Mesendoderm (in vitro differentiated cells): ENCODE measurements around the gene CEBPZOS.

ENCODE experiments used
- DNase-seq: peaks from one replicate; pipeline ENCODE4 v3.0.0; 2013
- H2AK5ac ChIP-seq: 2 replicates; pipeline ENCODE4 v1.6.1; 2013; ENCODE audit warnings: low read length, inconsistent platforms
- H2BK120ac ChIP-seq: 2 replicates; pipeline ENCODE4 v1.6.1; 2013; ENCODE audit warnings: low read depth, mild to moderate bottlenecking, low read length, moderate library complexity, mixed read lengths
- H2BK15ac ChIP-seq: replicated peaks from 2 replicates; pipeline ENCODE4 v1.6.1; 2013; ENCODE audit warnings: low read depth, mild to moderate bottlenecking, moderate library complexity
- H2BK5ac ChIP-seq: 2 replicates; pipeline ENCODE4 v1.6.1; 2013; ENCODE audit warnings: low read length, inconsistent platforms
- H3K18ac ChIP-seq: 2 replicates; pipeline ENCODE4 v1.6.1; 2013; ENCODE audit warnings: mild to moderate bottlenecking, low read length, mixed read lengths
- H3K23ac ChIP-seq: one replicate; pipeline ENCODE4 v1.6.1; 2013; ENCODE audit warnings: low read length
- H3K27ac ChIP-seq: 2 replicates; pipeline ENCODE4 v1.5.1; 2013; ENCODE audit warnings: low read depth, mild to moderate bottlenecking, inconsistent platforms, low read length, moderate library complexity
- H3K27me3 ChIP-seq: 2 replicates; pipeline ENCODE4 v1.6.1; 2013; ENCODE audit warnings: low read length, control low read depth, mild to moderate bottlenecking, inconsistent platforms; ENCODE audit not compliant: insufficient read depth, poor library complexity
- H3K36me3 ChIP-seq: 2 replicates; pipeline ENCODE4 v1.6.1; 2013; ENCODE audit warnings: low read length, inconsistent platforms; ENCODE audit not compliant: control insufficient read depth, insufficient read depth
- H3K4ac ChIP-seq: one replicate; pipeline ENCODE4 v1.6.1; 2013; ENCODE audit warnings: low read depth, mild to moderate bottlenecking, low read length, moderate library complexity
- H3K4me1 ChIP-seq: 2 replicates; pipeline ENCODE4 v1.6.1; 2013; ENCODE audit warnings: low read depth, low read length, inconsistent platforms; ENCODE audit not compliant: control insufficient read depth
- H3K4me2 ChIP-seq: 2 replicates; pipeline ENCODE4 v1.6.1; 2013; ENCODE audit warnings: low read length
- H3K4me3 ChIP-seq: 2 replicates; pipeline ENCODE4 v1.5.1; 2013; ENCODE audit warnings: mild to moderate bottlenecking, low read length
- H3K56ac ChIP-seq: one replicate; pipeline ENCODE4 v1.6.1; 2013; ENCODE audit warnings: low read length
- H3K79me1 ChIP-seq: 2 replicates; pipeline ENCODE4 v1.6.1; 2013; ENCODE audit warnings: low read length, inconsistent platforms
- H3K79me2 ChIP-seq: 2 replicates; pipeline ENCODE4 v1.6.1; 2013; ENCODE audit warnings: mild to moderate bottlenecking, low read length; ENCODE audit not compliant: control insufficient read depth, insufficient read depth
- H3K9ac ChIP-seq: 2 replicates; pipeline ENCODE4 v1.6.1; 2013; ENCODE audit warnings: low read length, inconsistent platforms
- H4K5ac ChIP-seq: one replicate; pipeline ENCODE4 v1.6.1; 2013; ENCODE audit warnings: low read length
- H4K8ac ChIP-seq: one replicate; pipeline ENCODE4 v1.6.1; 2013; ENCODE audit warnings: low read depth, mild to moderate bottlenecking, control low read depth, low read length, moderate library complexity
- WGBS: extraction: QIAGEN DNeasy Blood & Tissue Kit; methylation state at CpG from one replicate; pipeline ENCODE4 v1.1.7; 2013; ENCODE audit warnings: low lambda C conversion rate, missing lambda C conversion rate; ENCODE audit not compliant: insufficient coverage; ENCODE audit errors: extremely low coverage; 5-methylcytosine and 5-hydroxymethylcytosine counted together

CEBPZOS gene

GRCh38 chr2:37171624-37171950 is 24.7 kb upstream of the CEBPZOS start:
- Histone ChIP-seq H3K36me3 (no peaks in the 10 kb centered on the region), H3K27me3 (no peaks in the 10 kb centered on the region), H3K79me1 (no peaks in the 10 kb centered on the region), H2BK15ac (no peak overlapping the region), H2BK120ac (no peak overlapping the region), H3K4ac (no peak overlapping the region), H2BK5ac (no peak overlapping the region), H3K9ac (no peak overlapping the region), H3K18ac (no peak overlapping the region), H4K5ac (no peak overlapping the region), H3K56ac (no peak overlapping the region), H3K4me3 (no peak overlapping the region), H4K8ac (no peak overlapping the region), H3K23ac (no peak overlapping the region), H3K4me1 (no peaks in the 10 kb centered on the region), H3K79me2 (no peaks in the 10 kb centered on the region), H3K27ac (no peak overlapping the region), H2AK5ac (no peak overlapping the region), H3K4me2 (no peak overlapping the region)
- no peak for DNase-seq

DNA sequence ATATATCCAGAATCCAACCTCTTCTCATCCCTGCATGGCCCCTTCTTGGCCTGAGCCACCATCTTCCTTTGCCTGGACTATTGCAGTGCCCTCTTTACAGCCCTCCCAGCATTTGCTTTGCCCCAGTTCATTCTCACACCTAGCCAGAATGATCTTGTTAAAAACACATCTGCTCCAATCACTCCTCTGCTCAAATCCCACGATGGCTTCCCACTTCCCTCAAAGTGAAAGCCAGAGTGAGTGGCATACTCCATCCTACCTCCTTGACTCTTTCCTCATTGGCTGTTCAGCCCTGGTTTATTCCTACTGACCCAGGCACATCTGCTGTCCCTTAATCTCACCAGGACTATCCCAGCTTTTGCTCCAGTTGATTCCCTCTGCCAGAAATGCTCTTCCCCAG is 22.6 kb upstream of the CEBPZOS start:
- no peaks in the 10 kb centered on the region for H3K79me2 ChIP-seq
- H3K18ac ChIP-seq, result no peak overlapping the region
- no CpG with 5 or more reads among the region's 1 CpG for WGBS
- H2BK120ac ChIP-seq, result no peak overlapping the region
- H4K5ac ChIP-seq, result no peak overlapping the region
- H3K4ac ChIP-seq, result no peak overlapping the region
- H4K8ac ChIP-seq, result no peak overlapping the region
- no peak overlapping the region for H3K56ac ChIP-seq
- no peak overlapping the region for H2BK5ac ChIP-seq
- H3K79me1 ChIP-seq, result no peaks in the 10 kb centered on the region
- H3K4me2 ChIP-seq, result no peak overlapping the region
- no peak overlapping the region for H3K9ac ChIP-seq
- DNase-seq, result no peak
- no peaks in the 10 kb centered on the region for H3K27me3 ChIP-seq
- H3K27ac ChIP-seq, result no peak overlapping the region
- H2AK5ac ChIP-seq, result no peak overlapping the region
- no peaks in the 10 kb centered on the region for H3K36me3 ChIP-seq
- no peak overlapping the region for H3K23ac ChIP-seq
- no peak overlapping the region for H2BK15ac ChIP-seq
- H3K4me3 ChIP-seq, result no peak overlapping the region
- H3K4me1 ChIP-seq, result no peaks in the 10 kb centered on the region

DNA sequence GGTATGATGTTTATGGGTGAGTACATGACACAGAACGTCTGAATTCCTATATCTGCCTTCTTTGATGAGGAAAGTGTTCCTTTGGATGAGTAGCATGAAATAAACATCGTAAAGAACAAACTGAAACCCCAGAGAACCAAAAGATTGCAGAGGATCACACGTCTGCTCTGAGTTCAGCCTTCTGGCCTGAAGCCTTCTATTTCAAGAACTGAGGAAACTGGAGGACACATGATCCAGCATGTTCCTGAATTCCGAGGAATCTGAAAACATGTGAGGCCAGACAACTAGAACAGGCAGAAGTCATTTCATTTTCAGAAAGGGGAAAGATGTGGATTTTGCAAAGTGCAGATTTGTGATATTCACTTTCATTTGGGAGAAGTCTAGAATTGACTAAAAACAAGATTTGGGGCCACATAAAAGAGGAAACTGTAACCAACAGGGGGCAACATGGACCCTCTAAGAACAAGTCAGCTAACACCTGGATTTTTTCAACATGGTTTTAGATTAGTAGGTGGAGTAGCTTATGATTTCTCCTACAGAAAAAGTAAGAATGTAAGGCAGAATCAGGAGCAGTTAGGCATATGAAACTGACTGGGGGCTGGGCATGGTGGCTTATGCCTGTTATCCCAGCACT is 16.2 kb upstream of the CEBPZOS start:
- Histone ChIP-seq H2BK15ac (no peak overlapping the region), H3K4me3 (no peak overlapping the region), H3K79me2 (no peaks in the 10 kb centered on the region), H3K27ac (no peak overlapping the region), H2BK120ac (peak overlapping the region; percentile 88), H3K36me3 (no peaks in the 10 kb centered on the region), H3K9ac (no peak overlapping the region), H3K23ac (no peak overlapping the region), H3K4me1 (peaks cover 4% of the 10 kb centered on the region), H3K56ac (peak overlapping the region; percentile 47), H3K4ac (peak overlapping the region; percentile 59), H3K18ac (peak overlapping the region; percentile 61), H4K8ac (peak overlapping the region; percentile 56), H3K79me1 (no peaks in the 10 kb centered on the region), H2AK5ac (no peak overlapping the region), H3K4me2 (no peak overlapping the region), H3K27me3 (no peaks in the 10 kb centered on the region), H4K5ac (no peak overlapping the region), H2BK5ac (no peak overlapping the region)
- peak; percentile 60 for DNase-seq
- WGBS, result no CpG with 5 or more reads among the region's 4 CpGs

DNA sequence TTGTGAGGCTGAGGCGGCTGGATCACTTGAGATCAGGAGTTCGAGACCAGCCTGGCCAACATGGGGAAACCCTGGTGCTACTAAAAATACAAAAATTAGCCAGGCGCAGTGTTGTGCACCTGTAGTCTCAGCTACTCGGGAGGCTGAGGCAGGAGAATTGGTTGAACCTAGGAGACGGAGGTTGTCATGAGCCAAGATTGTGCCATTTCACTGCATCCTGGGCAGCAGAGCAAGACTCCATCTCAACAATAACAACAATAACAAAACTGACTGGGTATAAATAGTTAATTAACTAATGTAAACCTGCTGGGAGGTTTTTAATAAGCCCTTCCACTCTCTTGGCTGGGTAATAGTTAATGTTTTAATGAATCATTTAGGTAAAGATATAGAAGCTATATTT is 15.7 kb upstream of the CEBPZOS start:
- DNase-seq, result no peak
- peaks cover 4% of the 10 kb centered on the region for H3K4me1 ChIP-seq
- H3K23ac ChIP-seq, result no peak overlapping the region
- H3K36me3 ChIP-seq, result no peaks in the 10 kb centered on the region
- peak overlapping the region; percentile 85 for H2BK120ac ChIP-seq
- no peaks in the 10 kb centered on the region for H3K79me1 ChIP-seq
- peak overlapping the region; percentile 59 for H3K4ac ChIP-seq
- no peak overlapping the region for H4K8ac ChIP-seq
- no peaks in the 10 kb centered on the region for H3K27me3 ChIP-seq
- H3K9ac ChIP-seq, result no peak overlapping the region
- no peaks in the 10 kb centered on the region for H3K79me2 ChIP-seq
- no peak overlapping the region for H2AK5ac ChIP-seq
- no peak overlapping the region for H2BK15ac ChIP-seq
- no peak overlapping the region for H4K5ac ChIP-seq
- H3K27ac ChIP-seq, result no peak overlapping the region
- peak overlapping the region; percentile 61 for H3K18ac ChIP-seq
- WGBS, result no CpG with 5 or more reads among the region's 5 CpGs
- no peak overlapping the region for H2BK5ac ChIP-seq
- H3K4me2 ChIP-seq, result no peak overlapping the region
- H3K4me3 ChIP-seq, result no peak overlapping the region
- H3K56ac ChIP-seq, result peak overlapping the region; percentile 47

DNA sequence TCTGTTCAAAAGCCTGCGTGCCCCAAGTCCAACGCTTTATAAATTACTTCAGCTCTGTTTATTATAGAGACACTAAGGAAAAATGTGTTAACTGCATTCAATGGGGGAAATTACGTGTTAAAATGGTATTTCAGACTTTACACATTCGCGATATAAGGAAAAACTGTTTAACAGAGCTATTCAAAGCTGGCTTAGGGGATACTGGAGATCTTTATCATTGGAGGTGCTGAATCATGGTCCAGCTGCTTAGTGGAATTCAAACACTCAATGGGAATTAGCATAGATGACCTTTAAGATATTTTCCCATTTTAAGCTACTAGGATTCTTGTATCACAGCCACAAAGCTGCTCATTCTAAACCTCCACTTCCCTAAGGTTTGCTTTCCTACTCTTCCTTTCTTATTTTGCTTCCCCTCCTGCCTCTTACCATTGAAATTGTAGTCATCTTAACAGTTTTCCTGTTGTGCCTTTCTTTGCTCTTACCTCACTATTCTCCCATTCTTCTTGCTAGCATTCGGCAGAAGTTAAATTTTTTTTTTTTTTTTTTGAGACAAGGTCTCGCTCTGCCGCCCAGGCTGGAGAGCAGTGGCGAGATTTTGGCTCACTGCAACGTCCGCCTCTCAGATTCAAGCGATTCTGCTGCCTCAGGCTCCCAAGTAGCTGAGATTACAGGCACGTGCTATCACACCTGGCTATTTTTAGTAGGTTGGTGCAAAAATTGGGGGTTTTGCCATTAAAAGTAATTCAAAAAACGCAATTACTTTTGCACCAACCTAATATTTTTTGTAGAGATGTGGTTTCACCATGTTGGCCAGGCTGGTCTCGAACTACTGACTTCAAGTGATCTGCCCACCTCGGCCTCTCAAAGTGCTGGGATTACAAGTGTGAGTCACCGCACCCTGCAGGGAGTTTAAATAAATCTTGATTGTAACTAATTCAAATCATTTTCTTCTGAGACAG is 14.3 kb upstream of the CEBPZOS start:
- no peak overlapping the region for H3K23ac ChIP-seq
- no peaks in the 10 kb centered on the region for H3K27me3 ChIP-seq
- H3K79me2 ChIP-seq, result no peaks in the 10 kb centered on the region
- no peak overlapping the region for H2BK15ac ChIP-seq
- no peak overlapping the region for H3K4me3 ChIP-seq
- H3K36me3 ChIP-seq, result no peaks in the 10 kb centered on the region
- no peak overlapping the region for H3K4me2 ChIP-seq
- peak overlapping the region; percentile 5 for H2BK5ac ChIP-seq
- no peaks in the 10 kb centered on the region for H3K79me1 ChIP-seq
- no peak overlapping the region for H2AK5ac ChIP-seq
- peak; percentile 87 for DNase-seq
- peaks cover 4% of the 10 kb centered on the region for H3K4me1 ChIP-seq
- peak overlapping the region; percentile 9 for H3K9ac ChIP-seq
- H2BK120ac ChIP-seq, result peak overlapping the region; percentile 89
- peak overlapping the region; percentile 76 for H4K8ac ChIP-seq
- H3K18ac ChIP-seq, result peak overlapping the region; percentile 80
- no CpG with 5 or more reads among the region's 17 CpGs for WGBS
- peak overlapping the region; percentile 62 for H3K4ac ChIP-seq
- H3K56ac ChIP-seq, result peak overlapping the region; percentile 35
- peak overlapping the region; percentile 86 for H3K27ac ChIP-seq
- no peak overlapping the region for H4K5ac ChIP-seq
